GM19452 (cell line): ENCODE measurements around the gene RIPOR3.
"Not testable (repeated sequence)": the region's sequence is repeated elsewhere in the genome, so short reads cannot be mapped to it uniquely, and the experiment has no call there.

Source experiments
- ATAC-seq: cut with Tn5 transposase; IDR thresholded peaks from one replicate; pipeline ENCODE4 v1.9.1; 2021; ENCODE audit not compliant: unreplicated experiment

RIPOR3 gene

DNA sequence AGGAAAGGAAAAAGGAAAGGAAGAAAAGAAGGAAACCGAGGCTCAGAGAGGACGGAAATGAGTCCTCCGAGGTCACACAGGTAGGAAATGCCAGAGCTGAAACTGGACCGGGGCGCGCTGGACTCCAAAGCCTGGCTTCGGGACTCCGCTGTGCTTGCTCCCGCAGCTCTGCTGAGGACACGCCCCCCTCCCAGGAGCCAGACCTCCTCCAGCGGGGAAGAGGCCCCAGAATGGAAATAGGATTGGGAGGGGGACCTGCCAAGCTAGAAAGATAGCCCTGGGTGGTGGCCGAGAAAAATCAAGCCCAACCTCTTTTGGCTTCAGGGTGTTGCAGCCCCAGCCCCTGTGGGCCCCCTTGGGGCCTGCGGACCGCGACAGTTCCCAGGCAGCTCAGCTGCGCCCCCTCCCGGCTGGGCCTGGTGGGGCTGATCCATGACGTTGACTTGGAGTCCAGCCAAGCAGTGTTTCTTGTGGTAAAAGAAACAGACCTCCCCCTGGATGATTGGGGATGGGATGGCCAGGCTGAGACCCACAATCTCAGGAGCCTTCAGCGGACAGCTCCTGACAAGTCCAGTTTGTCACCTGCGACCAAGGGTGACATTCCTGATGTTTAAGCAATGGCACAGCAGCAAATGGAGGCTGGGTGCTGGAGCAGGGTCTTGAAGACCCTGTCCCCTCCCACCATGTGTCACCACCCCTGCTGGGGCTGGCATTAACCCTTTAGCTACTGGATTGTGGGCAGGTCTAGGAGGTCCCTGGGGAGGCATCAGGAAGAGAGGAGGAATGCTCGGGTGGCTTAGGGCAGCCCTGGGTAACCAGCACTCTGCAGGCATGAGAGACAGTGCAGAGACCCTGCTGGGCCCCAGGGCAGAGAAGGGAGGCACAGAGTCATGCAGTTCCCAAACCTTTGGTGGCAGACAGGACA is 55.4 kb downstream of the RIPOR3 start:
- ATAC-seq, result no peak

DNA sequence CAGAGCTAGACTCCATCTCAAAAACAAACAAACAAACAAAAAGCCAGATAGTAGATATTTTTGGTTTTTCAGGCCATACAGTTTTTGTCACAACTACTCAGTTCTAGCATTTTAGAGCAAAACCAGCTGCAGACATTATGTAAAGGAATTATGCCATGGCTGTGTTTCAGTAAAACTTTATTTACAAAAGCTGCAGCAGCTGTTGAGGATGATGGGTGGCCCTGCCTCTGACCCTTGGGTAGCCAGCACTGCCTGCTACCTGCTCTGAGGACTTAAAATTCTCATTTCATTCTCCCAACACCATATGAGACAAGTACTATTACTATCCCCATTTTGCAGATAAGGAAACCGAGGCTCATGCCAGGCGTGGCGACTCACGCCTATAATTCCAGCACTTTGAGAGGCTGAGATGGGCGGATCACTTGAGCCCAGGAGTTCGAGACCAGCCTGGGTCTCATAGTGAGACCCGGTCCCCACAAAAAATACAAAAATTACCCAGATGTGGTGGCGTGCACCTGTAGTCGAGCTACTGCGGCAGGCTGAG is 56.3 kb downstream of the RIPOR3 start:
- ATAC-seq, result no peak

DNA sequence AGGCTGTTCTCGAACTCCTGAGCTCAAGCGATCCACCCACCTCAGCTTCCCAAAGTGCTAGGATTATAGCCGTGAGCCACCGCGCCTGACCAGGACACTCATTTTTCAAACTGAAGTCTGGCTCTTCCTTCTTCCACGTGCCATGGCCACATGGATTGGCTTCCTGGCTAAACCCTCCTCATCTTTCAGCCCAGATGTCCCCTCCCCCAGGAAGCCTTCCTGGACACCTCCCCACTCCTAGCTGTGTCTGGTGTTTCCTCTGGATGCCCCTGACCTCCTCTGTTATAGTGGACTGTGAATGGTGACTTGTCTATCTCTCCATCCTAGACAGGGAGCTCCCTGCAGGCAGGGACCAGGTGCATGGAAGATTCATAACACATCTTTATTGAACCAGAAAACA is 57.2 kb downstream of the RIPOR3 start:
- no peak for ATAC-seq

DNA sequence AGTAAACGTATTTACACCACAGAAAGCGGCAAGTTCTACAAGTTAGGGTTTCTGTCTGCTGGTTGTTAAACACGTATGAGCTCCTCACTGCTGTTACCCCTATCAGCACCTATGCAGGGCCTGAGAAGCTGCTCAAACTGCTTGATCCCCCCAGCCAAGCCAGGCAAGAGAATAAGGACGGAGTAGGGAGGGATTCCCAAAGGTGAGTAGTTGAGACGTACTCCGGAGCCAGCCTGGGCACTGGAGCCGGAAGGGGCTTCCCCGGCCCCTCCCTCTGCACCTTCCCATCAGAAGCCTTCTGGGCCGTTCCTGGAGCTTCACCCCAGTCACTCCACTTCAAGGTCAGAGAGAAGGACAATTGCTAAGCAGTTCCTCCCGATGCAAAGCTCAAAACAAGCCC is 58.0 kb downstream of the RIPOR3 start:
- no peak for ATAC-seq

DNA sequence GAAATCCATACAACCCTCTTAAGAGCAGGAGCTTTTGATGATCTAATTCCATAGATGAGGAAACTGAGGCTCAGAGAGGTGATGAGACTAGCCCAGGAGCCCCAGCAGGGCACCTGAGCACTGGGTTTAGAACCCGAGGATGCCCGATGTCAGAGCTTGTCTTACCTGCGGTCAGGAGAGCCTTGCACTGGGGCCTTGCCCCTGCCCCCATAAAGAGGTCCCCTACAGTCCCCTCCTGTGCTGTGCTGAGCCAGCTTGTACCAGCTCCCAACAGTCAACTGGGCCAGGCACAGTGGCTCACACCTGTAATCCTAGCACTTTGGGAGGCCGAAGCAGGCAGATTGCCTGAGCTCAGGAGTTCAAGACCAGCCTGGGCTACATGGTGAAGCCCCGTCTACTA is 58.6 kb downstream of the RIPOR3 start:
- no peak for ATAC-seq

DNA sequence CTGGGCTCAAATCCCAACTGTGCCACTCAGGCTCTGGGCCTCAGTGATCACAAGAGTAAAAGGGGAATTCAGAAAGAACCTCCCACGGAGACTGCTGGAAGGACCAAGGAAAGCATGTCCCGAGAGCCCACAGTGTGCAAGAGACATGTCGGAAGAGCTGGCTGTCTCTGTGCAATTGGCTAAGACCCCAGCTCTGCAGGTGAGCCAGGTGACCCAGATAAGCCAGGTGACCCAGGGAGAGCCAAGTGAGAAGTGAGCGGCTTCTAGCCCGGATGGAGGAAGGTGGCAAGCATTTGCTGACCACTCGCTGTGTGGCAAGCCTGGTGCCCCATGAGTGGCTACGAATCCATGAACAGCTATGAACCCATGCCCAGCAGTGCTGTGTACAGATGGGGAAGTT is 59.1 kb downstream of the RIPOR3 start:
- ATAC-seq, result no peak

DNA sequence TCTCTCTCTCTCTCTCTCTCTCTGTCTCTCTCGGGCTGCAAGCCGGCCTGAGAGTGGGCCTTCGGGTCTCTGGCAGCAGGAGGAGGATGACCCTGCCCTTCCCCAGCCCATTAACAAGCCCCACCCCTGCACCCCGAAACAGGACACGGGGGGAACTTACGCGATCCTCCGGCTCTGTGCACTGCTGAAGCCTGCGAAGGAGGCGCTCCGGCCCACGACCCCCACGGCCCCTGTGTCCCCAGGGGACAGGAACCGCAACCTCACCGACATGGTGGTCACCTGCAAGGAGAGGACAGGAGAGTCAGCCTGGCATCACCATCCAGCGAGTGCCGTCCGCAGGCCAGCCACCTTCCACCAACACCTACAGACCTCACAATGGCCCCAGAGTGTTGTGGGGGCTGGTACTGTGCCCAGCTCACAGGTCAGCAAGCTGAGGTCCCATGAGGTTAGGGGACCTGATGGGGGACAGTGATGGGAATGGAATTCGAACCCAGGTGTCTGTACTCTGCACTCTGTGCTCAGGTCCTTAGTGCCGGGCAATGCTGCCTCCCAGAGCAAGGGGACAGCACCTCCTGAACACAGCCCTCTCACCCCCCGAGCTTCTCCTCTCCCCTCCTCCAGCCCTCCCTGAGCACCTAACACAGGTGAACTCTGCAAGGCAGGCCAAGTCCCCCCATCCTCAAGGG is 60.6 kb downstream of the RIPOR3 start:
- ATAC-seq, result no peak

DNA sequence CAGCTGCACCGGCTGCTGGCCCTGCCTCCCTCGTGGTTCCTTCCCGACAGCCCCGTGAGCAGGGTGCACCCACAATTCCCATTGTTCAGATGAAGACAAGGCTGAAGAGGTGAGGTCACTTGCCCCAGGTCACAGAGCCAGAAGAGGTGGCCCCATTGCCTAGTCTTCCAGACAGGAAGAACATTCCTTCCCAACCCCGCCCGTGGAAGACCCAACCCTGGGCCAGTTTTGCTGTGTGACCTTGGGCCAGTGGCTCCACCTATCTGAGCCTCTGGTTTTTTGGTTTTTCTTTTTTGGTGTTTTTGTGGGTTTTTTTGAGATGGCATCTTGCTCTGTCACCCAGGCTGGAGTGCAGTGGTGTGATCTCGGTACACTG is 61.7 kb downstream of the RIPOR3 start:
- ATAC-seq, result no peak

DNA sequence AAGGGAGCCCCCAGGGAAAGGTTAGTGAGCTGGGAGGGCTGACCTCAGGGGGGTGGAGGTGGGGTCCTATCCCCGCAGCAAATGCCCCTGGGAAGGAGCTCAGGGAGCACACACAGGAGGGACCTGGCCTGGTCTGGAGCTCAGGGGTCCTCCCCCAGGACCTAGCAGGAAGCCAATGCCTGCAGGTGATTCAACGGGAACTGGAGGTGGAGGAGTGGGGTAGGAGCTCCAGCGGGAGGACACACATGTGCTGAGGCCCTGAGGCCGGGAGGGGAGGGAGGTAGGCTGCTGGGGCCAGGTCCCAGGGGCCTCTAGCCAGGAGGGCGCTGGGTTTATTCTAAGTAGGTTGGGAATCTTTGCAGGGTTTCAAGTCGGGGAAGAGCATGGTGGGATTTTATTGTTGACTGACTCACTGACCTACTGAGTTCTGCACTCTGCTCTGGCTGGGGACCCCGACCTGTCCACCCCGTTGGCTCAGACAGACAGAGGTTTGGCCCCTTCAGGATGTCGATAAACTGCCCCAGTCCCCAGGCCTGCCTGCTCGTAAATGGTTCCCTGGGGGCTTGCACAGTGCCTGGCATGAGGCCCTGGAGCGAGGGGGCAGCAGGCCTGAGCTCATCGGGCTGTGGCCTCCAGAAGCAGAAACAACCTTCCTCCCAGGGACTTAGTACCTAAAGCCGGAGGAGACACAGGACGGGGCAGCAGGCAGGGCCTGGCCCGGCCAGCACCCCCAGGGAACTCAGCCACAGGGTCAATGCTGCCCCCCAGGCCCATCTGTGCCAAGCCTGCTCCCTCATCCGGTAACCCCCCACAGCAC is 62.3 kb downstream of the RIPOR3 start:
- ATAC-seq, result no peak

DNA sequence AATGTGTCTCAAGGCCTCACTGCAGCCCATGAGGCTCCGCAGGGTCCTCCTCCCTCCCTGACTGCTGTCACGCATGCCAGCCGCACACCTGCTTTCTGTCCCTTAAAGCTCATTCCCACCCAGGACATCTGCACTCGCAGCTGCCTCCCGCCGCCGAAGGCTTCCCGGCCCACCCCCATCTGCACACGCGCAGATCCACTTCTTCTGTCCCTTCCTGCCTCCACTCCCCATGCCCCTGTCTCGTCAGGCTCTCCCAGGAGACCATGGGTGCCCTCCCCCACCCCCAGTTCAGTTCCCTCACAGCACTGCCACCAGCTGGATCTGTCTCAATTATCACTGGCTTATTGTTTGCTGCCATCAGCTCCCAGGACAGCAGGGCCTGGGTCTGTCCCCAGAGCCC is 63.0 kb downstream of the RIPOR3 start:
- no peak for ATAC-seq

DNA sequence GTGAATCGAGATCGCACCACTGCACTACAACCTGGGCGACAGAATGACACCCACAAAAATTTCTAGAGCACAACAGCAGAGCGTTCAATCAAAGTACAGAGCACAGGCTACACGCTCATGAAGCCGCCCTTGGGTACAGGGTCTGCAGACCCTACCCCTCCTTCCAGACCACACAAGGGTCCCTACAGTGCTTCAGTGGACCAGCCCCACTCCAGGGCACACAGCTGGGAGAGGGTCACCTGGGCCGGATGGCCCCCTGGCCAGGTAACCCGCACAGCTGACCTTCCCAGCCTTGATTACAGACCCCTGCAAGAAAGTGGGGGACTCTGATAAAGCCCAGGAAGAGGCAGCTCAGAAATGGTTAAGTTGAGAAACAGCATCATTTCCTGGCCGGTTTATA is 63.6 kb downstream of the RIPOR3 start:
- ATAC-seq, result no peak

DNA sequence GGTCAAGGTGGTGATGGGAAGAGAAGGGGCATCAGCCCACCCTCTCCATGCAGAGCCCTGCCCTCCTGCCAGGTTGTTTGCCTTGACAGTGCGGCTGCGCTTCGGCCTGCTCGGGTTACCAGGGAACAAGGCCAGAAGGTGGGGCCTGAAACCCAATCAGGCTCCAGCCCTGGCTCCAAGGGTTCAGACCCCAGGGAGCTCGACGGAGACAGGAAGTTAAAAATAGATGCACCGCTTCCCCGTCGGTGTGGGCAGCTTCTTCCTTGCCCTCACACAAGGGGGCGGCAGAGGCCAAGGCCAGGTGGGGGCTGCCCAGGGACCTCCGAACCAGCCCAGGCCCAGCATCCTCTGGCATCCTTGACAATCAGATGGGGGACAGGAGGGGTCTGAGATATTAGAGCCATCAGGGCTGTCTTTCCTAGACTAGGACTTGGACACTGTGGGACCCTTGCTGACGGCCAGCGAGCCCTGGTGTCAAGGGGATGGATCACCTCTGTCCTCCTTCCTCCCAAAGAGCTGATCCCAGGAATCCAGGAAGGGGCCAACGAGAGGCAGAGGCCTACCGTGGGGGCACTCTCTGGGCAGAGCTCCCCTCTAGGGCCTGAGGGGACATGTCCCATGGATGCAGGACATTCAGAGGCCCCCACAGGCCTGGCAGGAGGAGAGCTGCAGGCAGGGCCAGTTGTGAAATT is 65.2 kb downstream of the RIPOR3 start:
- ATAC-seq, result no peak

DNA sequence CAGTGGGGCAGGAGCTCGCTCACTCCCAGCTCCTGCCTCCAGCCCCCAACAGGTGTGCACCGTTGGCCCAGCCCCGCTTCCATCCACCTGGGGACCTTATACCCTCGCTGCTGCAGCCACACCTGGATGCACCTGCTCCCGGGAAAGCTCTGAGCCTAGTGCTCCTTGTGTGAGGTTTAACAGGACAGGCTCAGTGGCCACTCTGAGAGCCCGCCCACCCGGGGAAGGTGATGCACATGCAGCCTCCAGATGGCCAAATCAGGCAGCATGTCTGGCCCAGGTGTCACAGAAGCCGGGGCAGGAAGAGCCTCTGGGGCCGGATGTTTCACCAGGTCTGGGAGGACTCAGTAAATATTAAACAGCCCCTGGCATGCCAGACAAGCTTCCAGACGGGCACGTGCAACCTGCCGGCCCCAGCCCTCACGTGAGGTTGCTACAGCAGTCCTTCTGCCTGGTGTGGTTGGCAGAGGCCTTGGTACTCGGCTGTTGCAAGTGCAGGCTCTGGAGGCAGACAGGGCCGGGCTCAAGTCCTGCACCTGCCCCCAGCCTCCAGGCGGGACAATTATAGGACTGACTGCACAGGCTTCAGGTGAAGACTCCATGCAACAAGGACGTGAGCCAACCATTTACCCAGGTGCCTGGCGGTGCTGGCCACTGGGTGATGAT is 66.9 kb downstream of the RIPOR3 start:
- ATAC-seq, result no peak

DNA sequence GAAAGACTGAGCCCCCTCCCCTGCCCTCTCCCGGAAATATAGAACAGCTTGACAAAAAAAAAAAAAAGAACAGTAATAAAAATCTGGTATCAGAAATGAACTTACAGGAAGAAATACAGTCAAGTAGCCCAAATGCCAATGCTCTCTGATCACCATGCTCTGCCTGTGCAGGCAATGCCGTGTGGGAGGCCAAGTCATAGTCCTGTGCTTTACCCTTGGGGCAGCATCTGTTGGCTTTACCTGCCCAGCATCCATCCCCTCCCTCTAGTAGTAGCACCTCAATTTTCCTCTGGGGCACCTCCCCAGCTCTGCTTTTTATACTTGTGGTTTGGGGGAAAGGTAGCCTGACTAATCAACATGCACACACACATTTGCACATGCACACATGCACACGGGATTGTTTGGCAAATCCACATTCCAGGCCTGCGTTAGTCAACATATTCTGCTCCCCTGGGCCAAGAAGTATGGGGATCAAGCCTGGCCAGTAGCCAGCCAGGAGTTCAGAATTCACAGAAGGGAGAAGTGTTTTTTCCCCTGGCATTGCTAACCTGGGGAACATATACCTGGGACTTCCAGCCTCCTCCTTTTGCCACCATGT is 70.2 kb downstream of the RIPOR3 start:
- ATAC-seq, result no peak

DNA sequence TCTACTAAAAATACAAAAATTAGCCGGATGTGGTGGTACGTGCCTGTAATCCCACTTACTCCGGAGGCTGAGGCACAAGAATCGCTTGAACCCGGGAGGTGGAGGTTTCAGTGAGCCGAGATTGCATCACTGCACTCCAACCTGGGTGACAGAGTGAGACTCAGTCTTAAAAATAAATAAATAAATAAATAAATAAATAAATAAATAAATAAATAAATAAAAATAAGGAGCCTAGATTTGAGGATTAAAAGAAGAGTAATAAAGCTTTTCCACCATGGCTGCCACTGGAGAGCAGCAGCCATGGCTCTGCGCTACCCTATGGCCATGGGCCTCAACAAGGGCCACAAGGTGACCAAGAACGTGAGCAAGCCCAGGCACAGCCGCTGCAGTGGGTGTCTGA is 70.9 kb downstream of the RIPOR3 start:
- not testable (repeated sequence) for ATAC-seq

DNA sequence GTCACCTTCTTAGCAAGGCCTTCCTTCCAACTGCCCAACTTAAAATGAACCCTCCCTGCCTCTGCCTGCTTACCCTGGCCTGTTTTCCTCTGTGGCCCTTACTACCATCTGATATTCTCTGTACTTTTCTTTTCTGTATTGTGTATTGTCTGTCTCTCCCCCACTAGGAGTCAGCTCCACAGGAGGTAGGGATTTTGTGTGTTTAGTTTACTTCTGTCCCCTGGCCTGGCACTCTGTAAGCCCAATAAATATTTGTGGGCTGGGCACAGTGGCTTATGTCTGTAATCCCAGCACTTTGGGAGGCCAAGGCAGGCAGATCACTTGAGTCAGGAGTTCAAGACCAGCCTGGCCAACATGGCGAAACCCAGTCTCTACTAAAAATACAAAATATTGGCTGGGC is 72.8 kb downstream of the RIPOR3 start:
- ATAC-seq, result no peak

DNA sequence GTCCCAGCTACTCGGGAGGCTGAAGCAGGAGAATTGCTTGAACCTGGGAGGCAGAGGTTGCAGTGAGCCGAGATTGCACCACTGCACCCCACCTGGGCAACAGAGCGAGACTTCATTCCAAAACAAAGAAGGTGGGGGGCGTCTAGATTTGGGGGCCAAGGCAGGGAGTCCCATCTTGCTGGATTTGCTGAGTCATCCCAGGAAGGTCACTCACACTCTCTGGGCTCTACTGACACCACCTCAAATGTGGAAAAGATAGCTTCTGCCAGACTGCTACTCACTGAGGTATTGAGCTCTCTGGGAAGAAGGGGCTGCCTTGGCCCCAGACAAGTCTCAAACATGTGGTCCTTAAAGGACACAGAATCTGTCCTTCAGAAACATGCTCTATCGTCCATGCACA is 74.3 kb downstream of the RIPOR3 start:
- ATAC-seq, result no peak

DNA sequence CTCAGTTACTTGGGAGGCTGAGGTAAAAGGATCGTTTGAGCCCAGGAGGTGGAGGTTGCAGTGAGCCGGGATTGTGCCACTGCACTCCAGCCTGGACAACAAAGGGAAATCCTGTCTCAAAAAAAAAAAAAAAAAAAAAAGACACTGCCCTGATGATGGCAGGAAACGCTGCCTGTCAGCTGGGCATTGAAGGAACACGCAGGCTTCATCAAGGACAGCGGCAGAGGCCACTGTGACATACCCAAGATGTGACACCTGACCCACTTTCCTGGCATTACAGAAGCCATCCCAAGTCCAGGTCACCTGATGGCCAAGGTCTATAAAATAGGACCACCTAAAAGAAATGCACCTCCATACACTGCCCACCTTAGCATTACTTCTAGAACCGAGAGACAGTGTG is 75.9 kb downstream of the RIPOR3 start:
- ATAC-seq, result no peak

DNA sequence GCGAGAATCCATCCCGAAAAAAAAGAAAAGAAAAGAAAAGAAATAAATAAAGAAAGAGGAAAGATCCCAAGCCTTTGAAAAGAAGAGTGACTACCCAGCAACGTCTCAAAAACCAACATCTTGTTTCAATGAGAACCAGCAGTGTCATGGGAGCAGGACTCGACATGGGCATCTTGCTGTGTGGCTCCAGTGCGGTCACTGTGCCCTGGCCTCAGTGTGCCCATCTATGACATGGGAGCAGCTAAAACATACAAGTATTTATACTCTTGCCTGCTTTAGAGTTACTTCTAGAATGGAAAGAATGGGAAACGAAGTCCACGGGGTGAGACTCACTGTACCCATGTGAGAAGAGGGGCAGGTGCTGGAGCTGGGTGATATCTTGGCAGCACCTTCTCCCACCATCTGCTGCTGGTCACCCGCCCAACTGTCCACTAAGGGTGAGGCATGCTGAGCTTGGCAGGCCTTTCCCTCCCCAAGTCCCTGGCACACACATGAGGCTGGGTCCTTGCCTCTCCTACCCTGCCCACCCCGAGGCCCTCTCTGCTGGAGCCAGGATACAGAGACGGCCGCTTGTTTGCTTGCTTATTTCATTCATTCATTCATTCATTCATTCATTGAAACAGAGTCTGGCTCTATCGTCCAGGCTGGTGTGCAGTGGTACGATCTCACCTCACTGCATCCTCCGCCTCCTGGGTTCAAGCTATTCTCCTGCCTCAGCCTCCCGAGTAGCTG is 77.7 kb downstream of the RIPOR3 start:
- ATAC-seq, result no peak
